ENCODE data around the gene LTB4R2. TPM values are rescaled to one million over a fixed set of nuclear protein-coding genes. Genes with fewer than 3 reads are reported as not detected.

The LTB4R2 gene
- total and polyA plus RNA-seq, 2 donors (not counting 1 experiment from before 2014, with no cell fraction given), result 10.7 to 11.7 TPM

GRCh38 chr14:24282736-24283135 lies 27.2 kb upstream of the LTB4R2 start:
- DNase-seq (no peak), ATAC-seq (ENCODE audit: low read depth) (no peak)
- no peak for TF ChIP-seq CTCF (IDR thresholded peaks at IDR 0.05)
- TF ChIP-seq EZH2 (IDR thresholded peaks at IDR 0.05; ENCODE audit: borderline replicate concordance, insufficient read depth, low read depth, low read length, poor library complexity, severe bottlenecking), result no peak
- H3K9me3 ChIP-seq (ENCODE audit: control extremely low read depth in 1 of 3, control insufficient read depth in 2 of 3, insufficient read depth in 1 of 3, low read length in 2 of 3), result peaks cover 0 to 4% (median 0%) of the 10 kb centered on the region in 3 donors
- H3K4me2 ChIP-seq (replicated peaks; ENCODE audit: low read depth, low read length, poor library complexity, severe bottlenecking), result no peak overlapping the region
- H3K27me3 ChIP-seq (replicated peaks in 1 of 4; ENCODE audit: control extremely low read depth in 1 of 4, control insufficient read depth in 3 of 4, insufficient read depth in 4 of 4, low read length in 3 of 4), result no peaks in the 10 kb centered on the region
- Mint-ChIP-seq H3K27ac (peak overlapping the region; percentile 26), H3K4me3 (no peak overlapping the region), H3K27me3 (no peaks in the 10 kb centered on the region), H3K9me3 (ENCODE audit: insufficient read depth) (no peaks in the 10 kb centered on the region), H3K4me1 (peaks cover 44% of the 10 kb centered on the region)
- ChIA-PET CTCF (interaction anchor here (1.0 to 7.1 kb wide), 6 partner anchors 11 to 68 kb away, joined by 3 to 93 read pairs (median 12); partner anchors contain the start of genes CIDEB, DHRS1, NOP9 and RABGGTA), POLR2A (interaction anchor here (1.5 kb wide), 1 partner anchor 12 kb away, joined by 3 read pairs; the partner anchor contains the start of gene RABGGTA)
- H3K4me1 ChIP-seq (ENCODE audit: control insufficient read depth in 2 of 2, insufficient read depth in 2 of 2, low read length in 2 of 2), result peaks cover 28 to 48% of the 10 kb centered on the region in 2 donors
- no peak overlapping the region for H3K4me3 ChIP-seq (ENCODE audit: control extremely low read depth in 1 of 5, extremely low read depth in 1 of 5, insufficient read depth in 1 of 5, low read depth in 2 of 5, low read length in 4 of 5)
- no peaks in the 10 kb centered on the region for H4K20me1 ChIP-seq (ENCODE audit: control insufficient read depth, insufficient read depth, low read length, poor library complexity, severe bottlenecking)
- no peak overlapping the region for H3K27ac ChIP-seq (ENCODE audit: low read length in 2 of 2)
- H3K9ac ChIP-seq (ENCODE audit: low read length), result no peak overlapping the region
- H3K36me3 ChIP-seq (replicated peaks in 1 of 2; ENCODE audit: control extremely low read depth in 1 of 2, control insufficient read depth in 1 of 2, extremely low read depth in 1 of 2, insufficient read depth in 2 of 2, low read length in 1 of 2), result no peaks in the 10 kb centered on the region
- WGBS (ENCODE audit: insufficient coverage), result 98% methylated on average over 3 of the region's 3 CpGs
- H2AFZ ChIP-seq (ENCODE audit: insufficient read depth, low read depth, low read length, poor library complexity, severe bottlenecking), result no peak overlapping the region
- intact Hi-C loops (cut with micrococcal nuclease), result no loop called here
- peaks cover 32% of the 10 kb centered on the region for H3K79me2 ChIP-seq (ENCODE audit: control insufficient read depth, insufficient read depth, low read length)

DNA sequence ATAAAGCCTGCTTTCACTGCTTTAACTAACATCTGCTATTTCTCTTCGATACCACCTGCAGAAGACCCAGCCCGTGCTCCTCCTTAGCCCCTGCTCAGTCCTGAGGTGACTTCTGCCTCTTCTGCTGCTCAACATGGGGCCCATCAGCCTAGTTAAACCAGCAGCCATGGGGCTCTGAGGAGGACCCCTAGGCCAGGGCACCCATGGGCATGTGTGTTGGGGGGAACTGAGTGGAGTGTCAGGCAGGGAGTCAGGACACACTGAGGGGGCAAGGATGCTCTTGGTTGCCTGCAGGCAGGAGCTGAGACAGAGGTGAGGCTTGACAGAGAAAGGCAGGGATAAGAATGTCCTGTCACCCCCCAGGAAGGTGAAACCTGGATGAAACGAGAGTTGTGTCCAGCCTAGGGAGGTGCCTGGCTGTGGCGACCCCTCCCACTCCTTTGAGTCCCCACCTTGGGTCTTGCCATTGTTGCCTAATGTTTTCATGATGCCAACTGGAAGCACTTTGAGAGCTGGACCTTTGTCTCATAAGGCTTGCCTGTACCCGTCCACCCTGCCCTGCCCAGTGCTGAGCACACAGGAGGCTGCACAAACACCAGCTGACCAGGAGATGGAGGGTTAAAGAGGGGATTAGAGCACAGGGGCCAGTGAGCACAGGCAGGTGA lies 26.0 kb upstream of the LTB4R2 start:
- peaks cover 32% of the 10 kb centered on the region for H3K4me1 Mint-ChIP-seq
- no peaks in the 10 kb centered on the region for H3K27me3 Mint-ChIP-seq

More for the DNA sequence above, 26.0 kb upstream of the LTB4R2 start:
- DNase-seq (no peak), ATAC-seq (ENCODE audit: low read depth) (no peak)
- no peak overlapping the region for H2AFZ ChIP-seq (ENCODE audit: insufficient read depth, low read depth, low read length, poor library complexity, severe bottlenecking)
- H3K4me3 ChIP-seq (ENCODE audit: control extremely low read depth in 1 of 5, extremely low read depth in 1 of 5, insufficient read depth in 1 of 5, low read depth in 2 of 5, low read length in 4 of 5), result no peak overlapping the region
- no peaks in the 10 kb centered on the region for H4K20me1 ChIP-seq (ENCODE audit: control insufficient read depth, insufficient read depth, low read length, poor library complexity, severe bottlenecking)
- H3K9me3 Mint-ChIP-seq (ENCODE audit: insufficient read depth), result no peaks in the 10 kb centered on the region
- no peak overlapping the region for H3K27ac ChIP-seq (ENCODE audit: low read length in 2 of 2)
- H3K4me1 ChIP-seq (ENCODE audit: control insufficient read depth in 2 of 2, insufficient read depth in 2 of 2, low read length in 2 of 2), result peaks cover 16 to 36% of the 10 kb centered on the region in 2 donors
- no peak overlapping the region for H3K4me3 Mint-ChIP-seq
- peak overlapping the region; percentile 23 for H3K27ac Mint-ChIP-seq
- ChIA-PET POLR2A (no interaction called here), CTCF (interaction anchor here (0.6 to 7.1 kb wide), 6 partner anchors 9 to 69 kb away, joined by 3 to 93 read pairs (median 4); partner anchors contain the start of genes CIDEB, DHRS1, NOP9 and RABGGTA)
- no peak overlapping the region for H3K4me2 ChIP-seq (replicated peaks; ENCODE audit: low read depth, low read length, poor library complexity, severe bottlenecking)
- no peak overlapping the region for H3K9ac ChIP-seq (ENCODE audit: low read length)
- peaks cover 29% of the 10 kb centered on the region for H3K79me2 ChIP-seq (ENCODE audit: control insufficient read depth, insufficient read depth, low read length)
- 98% methylated on average over 5 of the region's 5 CpGs for WGBS (ENCODE audit: insufficient coverage)
- H3K36me3 ChIP-seq (replicated peaks in 1 of 2; ENCODE audit: control extremely low read depth in 1 of 2, control insufficient read depth in 1 of 2, extremely low read depth in 1 of 2, insufficient read depth in 2 of 2, low read length in 1 of 2), result no peaks in the 10 kb centered on the region
- H3K27me3 ChIP-seq (replicated peaks in 1 of 4; ENCODE audit: control extremely low read depth in 1 of 4, control insufficient read depth in 3 of 4, insufficient read depth in 4 of 4, low read length in 3 of 4), result no peaks in the 10 kb centered on the region
- no peaks in the 10 kb centered on the region for H3K9me3 ChIP-seq (ENCODE audit: control extremely low read depth in 1 of 3, control insufficient read depth in 2 of 3, insufficient read depth in 1 of 3, low read length in 2 of 3)
- no peak for TF ChIP-seq EZH2 (IDR thresholded peaks at IDR 0.05; ENCODE audit: borderline replicate concordance, insufficient read depth, low read depth, low read length, poor library complexity, severe bottlenecking)
- TF ChIP-seq CTCF (IDR thresholded peaks at IDR 0.05), result no peak
- intact Hi-C loops (cut with micrococcal nuclease), result no loop called here

Data from B cell (primary cell).